H1 (cell line): ENCODE measurements around the gene NDST3. TPM values are rescaled to one million over a fixed set of nuclear protein-coding genes. Genes with fewer than 3 reads are reported as not detected.

Source experiments
- HDAC2 ChIP-seq, 2 experiments: fragments of 300-600 bp in 1 of 2; sonication (generic) in 1 of 2; IDR thresholded peaks; 2 replicates each; pipeline ENCODE4 v1.6.1; 2011 to 2012; ENCODE audit warnings: low read depth in 2 of 2, low read length in 2 of 2, mild to moderate bottlenecking in 2 of 2, moderate library complexity in 2 of 2, borderline replicate concordance in 1 of 2, inconsistent platforms in 1 of 2
- SIRT6 ChIP-seq: IDR thresholded peaks from one replicate; pipeline ENCODE4 v1.7.1; 2012; ENCODE audit warnings: low read length, inconsistent platforms
- polyA plus RNA-seq, 7 experiments: library from polyadenylated mRNA; depleted of rRNA in 3 of 7; stranded (reverse) in 5 of 7; unstranded in 2 of 7; fragments of >200 nt in 5 of 7; fragments of 200-250 nt in 2 of 7; gene quantifications; 1 replicate in 5 of 7; 2 replicates in 1 of 7; 4 replicates in 1 of 7; pipeline versions ENCODE4 v1.2.1 to v1.2.3, GENCODE V29; 2011 to 2013; ENCODE audit warnings: missing spikeins in 2 of 7, mixed read lengths in 2 of 7
- total RNA-seq: library from RNA; stranded (reverse); fragmentation: NEBNext Ultra II Directional; extraction: Animal tissue kit (Norgen Biotek cat#: 25700); gene quantifications from 2 replicates; pipeline ENCODE4 v1.2.1, GENCODE V29; 2021

NDST3 gene
- total and polyA plus RNA-seq, 2 of the 8 experiments (the other 6 are each of a cell fraction or from before 2014, with no cell fraction given): 0.35 to 0.60 TPM

GRCh38 chr4:118224243-118224829, 190.1 kb downstream of the NDST3 start (continued):
- TF ChIP-seq HDAC2 (IDR thresholded peaks at IDR 0.05; ENCODE audit: borderline replicate concordance in 1 of 2, low read depth in 2 of 2, low read length in 2 of 2): no peak
- no peak for TF ChIP-seq SIRT6
